Neural progenitor cell (in vitro differentiated cells): Measurements from ENCODE around the gene TTC12. TPM values are rescaled to one million over a fixed set of nuclear protein-coding genes. Genes with fewer than 3 reads are reported as not detected.

ENCODE experiments used
- DNase-seq: peaks from one replicate; pipeline ENCODE4 v3.0.0-alpha.2; 2016; ENCODE audit warnings: low spot score
- H2AFZ ChIP-seq: fragments of 200-600 bp; sonication (generic); replicated peaks from 2 replicates; pipeline ENCODE4 v1.6.1; 2016; ENCODE audit warnings: antibody characterized with exemption
- H3F3A ChIP-seq: fragments of 200-600 bp; sonication (generic); 2 replicates; pipeline ENCODE4 v1.6.1; 2016; ENCODE audit warnings: antibody characterized with exemption, low read depth
- H3K27ac ChIP-seq: fragments of 200-600 bp; sonication (generic); 2 replicates; pipeline ENCODE4 v1.5.1; 2016; ENCODE audit warnings: mild to moderate bottlenecking
- H3K27me3 ChIP-seq: fragments of 200-600 bp; sonication (generic); 2 replicates; pipeline ENCODE4 v1.6.1; 2016; ENCODE audit warnings: mild to moderate bottlenecking, moderate library complexity
- H3K36me3 ChIP-seq: fragments of 200-600 bp; sonication (generic); 2 replicates; pipeline ENCODE4 v1.5.1; 2016
- H3K4me1 ChIP-seq: fragments of 200-600 bp; sonication (generic); 2 replicates; pipeline ENCODE4 v1.6.1; 2016; ENCODE audit warnings: mixed run types
- H3K4me2 ChIP-seq: fragments of 200-600 bp; sonication (generic); 2 replicates; pipeline ENCODE4 v1.6.1; 2016
- H3K4me3 ChIP-seq: fragments of 200-600 bp; sonication (generic); 2 replicates; pipeline ENCODE4 v1.5.1; 2016
- H3K79me2 ChIP-seq: fragments of 200-600 bp; sonication (generic); 2 replicates; pipeline ENCODE4 v1.6.1; 2016; ENCODE audit warnings: low read depth
- H3K9ac ChIP-seq: fragments of 200-600 bp; sonication (generic); 2 replicates; pipeline ENCODE4 v1.6.1; 2016
- H3K9me3 ChIP-seq: fragments of 200-600 bp; sonication (generic); 2 replicates; pipeline ENCODE4 v1.5.1; 2016; ENCODE audit warnings: low read depth
- H4K20me1 ChIP-seq: fragments of 200-600 bp; sonication (generic); 2 replicates; pipeline ENCODE4 v1.6.1; 2016; ENCODE audit warnings: low read depth
- H3K27ac Mint-ChIP-seq: 3 replicates; pipeline ENCODE4 v1.8.0; 2021; ENCODE audit warnings: mixed read lengths
- H3K27me3 Mint-ChIP-seq: 2 replicates; pipeline ENCODE4 v1.8.0; 2022; ENCODE audit warnings: low read depth, mild to moderate bottlenecking, inconsistent platforms, moderate library complexity, mixed read lengths; ENCODE audit not compliant: insufficient read depth
- H3K36me3 Mint-ChIP-seq: 3 replicates; pipeline ENCODE4 v1.8.0; 2021; ENCODE audit warnings: mixed read lengths
- H3K4me1 Mint-ChIP-seq: 3 replicates; pipeline ENCODE4 v1.8.0; 2021; ENCODE audit warnings: mixed read lengths
- H3K4me3 Mint-ChIP-seq: 3 replicates; pipeline ENCODE4 v1.8.0; 2021; ENCODE audit warnings: mild to moderate bottlenecking, moderate library complexity, mixed read lengths
- H3K9me3 Mint-ChIP-seq: 3 replicates; pipeline ENCODE4 v1.8.0; 2020; ENCODE audit warnings: mixed read lengths
- CTCF ChIP-seq: fragments of 200-600 bp; sonication (generic); IDR thresholded peaks from 2 replicates; pipeline ENCODE4 v1.5.1; 2017; ENCODE audit warnings: antibody characterized with exemption, mild to moderate bottlenecking
- EZH2 ChIP-seq: fragments of 200-600 bp; sonication (generic); IDR thresholded peaks from 2 replicates; pipeline ENCODE4 v1.6.1; 2017; ENCODE audit warnings: antibody characterized with exemption, mild to moderate bottlenecking, moderate library complexity
- EZH2phosphoT487 ChIP-seq: fragments of 200-600 bp; sonication (generic); IDR thresholded peaks from 2 replicates; pipeline ENCODE4 v1.6.1; 2017; ENCODE audit warnings: antibody characterized with exemption
- total RNA-seq: library from RNA; depleted of rRNA; stranded (reverse); fragments of >200 nt; gene quantifications from 2 replicates; pipeline ENCODE4 v1.2.3, GENCODE V29; 2015; ENCODE audit warnings: low replicate concordance

TTC12 gene
- total RNA-seq, 1 donor from 2014 or later: 33.4 TPM

GRCh38 chr11:113286509-113287497 lies 27.6 kb upstream of the TTC12 start:
- Histone ChIP-seq H3K4me3 (no peak overlapping the region), H3K4me2 (no peak overlapping the region), H3K9ac (no peak overlapping the region), H4K20me1 (no peaks in the 10 kb centered on the region), H3K27me3 (no peaks in the 10 kb centered on the region), H3K36me3 (no peaks in the 10 kb centered on the region), H3K27ac (no peak overlapping the region), H2AFZ (no peak overlapping the region), H3K4me1 (no peaks in the 10 kb centered on the region), H3K79me2 (no peaks in the 10 kb centered on the region), H3F3A (no peaks in the 10 kb centered on the region), H3K9me3 (no peaks in the 10 kb centered on the region)
- Mint-ChIP-seq H3K4me3 (no peak overlapping the region), H3K9me3 (no peaks in the 10 kb centered on the region), H3K27ac (no peak overlapping the region), H3K4me1 (peaks cover 8% of the 10 kb centered on the region), H3K27me3 (peaks cover 5% of the 10 kb centered on the region), H3K36me3 (no peaks in the 10 kb centered on the region)
- DNase-seq: no peak
- no peak for TF ChIP-seq CTCF
- TF ChIP-seq EZH2: no peak
- TF ChIP-seq EZH2phosphoT487: no peak

GRCh38 chr11:113287801-113288200 lies 26.6 kb upstream of the TTC12 start:
- no peak for DNase-seq
- Histone ChIP-seq H3K27ac (no peak overlapping the region), H3K27me3 (no peaks in the 10 kb centered on the region), H3K4me2 (no peak overlapping the region), H3K9me3 (no peaks in the 10 kb centered on the region), H3F3A (no peaks in the 10 kb centered on the region), H3K79me2 (no peaks in the 10 kb centered on the region), H3K36me3 (no peaks in the 10 kb centered on the region), H3K4me3 (no peak overlapping the region), H2AFZ (no peak overlapping the region), H3K9ac (no peak overlapping the region), H3K4me1 (no peaks in the 10 kb centered on the region), H4K20me1 (no peaks in the 10 kb centered on the region)
- Mint-ChIP-seq H3K4me1 (peaks cover 8% of the 10 kb centered on the region), H3K27me3 (peaks cover 5% of the 10 kb centered on the region), H3K36me3 (no peaks in the 10 kb centered on the region), H3K4me3 (no peak overlapping the region), H3K9me3 (no peaks in the 10 kb centered on the region), H3K27ac (no peak overlapping the region)
- TF ChIP-seq EZH2: no peak
- no peak for TF ChIP-seq EZH2phosphoT487
- TF ChIP-seq CTCF: no peak

- H3K4me2 ChIP-seq: no peak overlapping the region
- H3K79me2 ChIP-seq: no peaks in the 10 kb centered on the region
- no peak for DNase-seq
- Mint-ChIP-seq H3K9me3 (no peaks in the 10 kb centered on the region), H3K36me3 (no peaks in the 10 kb centered on the region), H3K27me3 (peaks cover 5% of the 10 kb centered on the region), H3K27ac (no peak overlapping the region), H3K4me3 (no peak overlapping the region), H3K4me1 (peaks cover 8% of the 10 kb centered on the region)
- H3K4me3 ChIP-seq: no peak overlapping the region
- H3F3A ChIP-seq: no peaks in the 10 kb centered on the region
- no peaks in the 10 kb centered on the region for H3K9me3 ChIP-seq
- H3K4me1 ChIP-seq: peaks cover 4% of the 10 kb centered on the region
- H2AFZ ChIP-seq: no peak overlapping the region
- no peaks in the 10 kb centered on the region for H4K20me1 ChIP-seq
- H3K27me3 ChIP-seq: no peaks in the 10 kb centered on the region
- H3K36me3 ChIP-seq: no peaks in the 10 kb centered on the region
- no peak for TF ChIP-seq EZH2
- no peak for TF ChIP-seq EZH2phosphoT487
- no peak for TF ChIP-seq CTCF
- no peak overlapping the region for H3K9ac ChIP-seq
- H3K27ac ChIP-seq: no peak overlapping the region
These were observed 26.0 kb upstream of the TTC12 start for GRCh38 chr11:113288286-113288863.
